H9 (cell line): ENCODE results near the gene POC1B. TPM values are rescaled to one million over a fixed set of nuclear protein-coding genes. Genes with fewer than 3 reads are reported as not detected.

Source experiments
- DNase-seq: peaks from one replicate; pipeline ENCODE4 v3.0.0-alpha.2; 2017
- H2AFZ ChIP-seq: one replicate; pipeline ENCODE4 v1.6.1; 2013; ENCODE audit warnings: mild to moderate bottlenecking, low read length, control low read depth, moderate library complexity
- H2AK5ac ChIP-seq: 2 replicates; pipeline ENCODE4 v1.6.1; 2013; ENCODE audit warnings: low read length, control low read depth, mixed read lengths; ENCODE audit not compliant: insufficient read length
- H2BK120ac ChIP-seq: one replicate; pipeline ENCODE4 v1.6.1; 2013; ENCODE audit warnings: low read depth, mild to moderate bottlenecking, low read length, control low read depth, inconsistent platforms; ENCODE audit not compliant: poor library complexity, severe bottlenecking
- H2BK12ac ChIP-seq: 2 replicates; pipeline ENCODE4 v1.6.1; 2013; ENCODE audit warnings: low read length, control low read depth, mixed read lengths, low read depth; ENCODE audit not compliant: insufficient read length
- H2BK15ac ChIP-seq: 2 replicates; pipeline ENCODE4 v1.6.1; 2013; ENCODE audit warnings: low read depth, low read length, control low read depth
- H2BK20ac ChIP-seq: one replicate; pipeline ENCODE4 v1.6.1; 2013; ENCODE audit warnings: low read depth, mild to moderate bottlenecking, low read length, control low read depth, inconsistent platforms; ENCODE audit not compliant: poor library complexity, severe bottlenecking
- H2BK5ac ChIP-seq: 2 replicates; pipeline ENCODE4 v1.6.1; 2013; ENCODE audit warnings: low read length, control low read depth, mixed read lengths; ENCODE audit not compliant: insufficient read length
- H3K14ac ChIP-seq: 2 replicates; pipeline ENCODE4 v1.6.1; 2013; ENCODE audit warnings: low read length, control low read depth; ENCODE audit not compliant: insufficient read depth
- H3K18ac ChIP-seq: 2 replicates; pipeline ENCODE4 v1.6.1; 2013; ENCODE audit warnings: low read depth, mild to moderate bottlenecking, mixed read lengths, low read length, control low read depth; ENCODE audit not compliant: insufficient read length
- H3K23ac ChIP-seq: 2 replicates; pipeline ENCODE4 v1.6.1; 2013; ENCODE audit warnings: low read length, control low read depth, mixed read lengths, low read depth; ENCODE audit not compliant: insufficient read length
- H3K23me2 ChIP-seq: 2 replicates; pipeline ENCODE4 v1.6.1; 2013; ENCODE audit warnings: low read depth, mild to moderate bottlenecking, mixed read lengths, low read length, control low read depth; ENCODE audit not compliant: insufficient read length, poor library complexity, severe bottlenecking
- H3K27ac ChIP-seq: 2 replicates; pipeline ENCODE4 v1.5.1; 2013; ENCODE audit warnings: low read length, control low read depth, mixed read lengths, low read depth; ENCODE audit not compliant: insufficient read length
- H3K27me3 ChIP-seq: 2 replicates; pipeline ENCODE4 v1.6.1; 2013; ENCODE audit warnings: low read length, control low read depth, inconsistent platforms; ENCODE audit not compliant: insufficient read depth
- H3K4ac ChIP-seq: 2 replicates; pipeline ENCODE4 v1.6.1; 2013; ENCODE audit warnings: low read depth, mild to moderate bottlenecking, control low read depth, inconsistent platforms, low read length, moderate library complexity
- H3K4me1 ChIP-seq: 2 replicates; pipeline ENCODE4 v1.6.1; 2013; ENCODE audit warnings: low read length, control low read depth, inconsistent platforms; ENCODE audit not compliant: insufficient read depth
- H3K4me2 ChIP-seq: 2 replicates; pipeline ENCODE4 v1.6.1; 2013; ENCODE audit warnings: low read length, control low read depth, mixed read lengths; ENCODE audit not compliant: insufficient read length, insufficient read depth
- H3K56ac ChIP-seq: 2 replicates; pipeline ENCODE4 v1.6.1; 2013; ENCODE audit warnings: low read depth, mild to moderate bottlenecking, mixed read lengths, low read length, control low read depth; ENCODE audit not compliant: insufficient read length
- H3K79me1 ChIP-seq: 2 replicates; pipeline ENCODE4 v1.6.1; 2013; ENCODE audit warnings: low read depth, mild to moderate bottlenecking, moderate library complexity, low read length, control low read depth, inconsistent platforms; ENCODE audit not compliant: insufficient read depth, poor library complexity, severe bottlenecking
- H3K79me2 ChIP-seq: 2 replicates; pipeline ENCODE4 v1.6.1; 2013; ENCODE audit warnings: low read length, control low read depth, inconsistent platforms; ENCODE audit not compliant: insufficient read depth
- H3K9ac ChIP-seq: 2 replicates; pipeline ENCODE4 v1.6.1; 2013; ENCODE audit warnings: low read length, control low read depth, mixed read lengths; ENCODE audit not compliant: insufficient read length; ENCODE audit errors: extremely low read depth
- H3K9me3 ChIP-seq: one replicate; pipeline ENCODE4 v1.6.1; 2013; ENCODE audit warnings: low read depth, low read length, inconsistent platforms; ENCODE audit not compliant: control insufficient read depth
- H3T11ph ChIP-seq: one replicate; pipeline ENCODE4 v1.6.1; 2013; ENCODE audit warnings: mild to moderate bottlenecking, low read length, control low read depth, inconsistent platforms
- H4K20me1 ChIP-seq: one replicate; pipeline ENCODE4 v1.6.1; 2013; ENCODE audit not compliant: control insufficient read depth, insufficient read length, insufficient read depth
- H4K5ac ChIP-seq: 2 replicates; pipeline ENCODE4 v1.6.1; 2013; ENCODE audit warnings: low read depth, mild to moderate bottlenecking, mixed read lengths, low read length, control low read depth; ENCODE audit not compliant: insufficient read length
- H4K8ac ChIP-seq: replicated peaks from 2 replicates; pipeline ENCODE4 v1.6.1; 2013; ENCODE audit warnings: low read length, control low read depth, mixed read lengths, low read depth; ENCODE audit not compliant: insufficient read length
- H4K91ac ChIP-seq: 2 replicates; pipeline ENCODE4 v1.6.1; 2013; ENCODE audit warnings: low read depth, mild to moderate bottlenecking, moderate library complexity, mixed read lengths, low read length, control low read depth; ENCODE audit not compliant: insufficient read length
- H3K27ac Mint-ChIP-seq, 3 experiments: 2 replicates in 2 of 3; 3 replicates in 1 of 3; pipeline ENCODE4 v1.8.0; 2020 to 2021; ENCODE audit warnings: mixed read lengths in 3 of 3, mild to moderate bottlenecking in 1 of 3, moderate library complexity in 1 of 3
- H3K27me3 Mint-ChIP-seq: 2 replicates; pipeline ENCODE4 v1.8.0; 2021; ENCODE audit warnings: low read depth, mild to moderate bottlenecking, moderate library complexity, mixed read lengths
- H3K36me3 Mint-ChIP-seq, 3 experiments: 2 replicates in 2 of 3; 3 replicates in 1 of 3; pipeline ENCODE4 v1.8.0; 2020 to 2021; ENCODE audit warnings: low read depth in 3 of 3, mixed read lengths in 3 of 3; ENCODE audit not compliant: insufficient read depth in 1 of 3
- H3K4me1 Mint-ChIP-seq, 2 experiments: 2 replicates each; pipeline ENCODE4 v1.8.0; 2020; ENCODE audit warnings: mixed read lengths in 2 of 2
- H3K4me3 Mint-ChIP-seq, 2 experiments: 2 replicates in 1 of 2; 3 replicates in 1 of 2; pipeline ENCODE4 v1.8.0; 2020 to 2021; ENCODE audit warnings: mild to moderate bottlenecking in 2 of 2, mixed read lengths in 2 of 2, moderate library complexity in 1 of 2
- H3K9me3 Mint-ChIP-seq, 2 experiments: 2 replicates in 1 of 2; 3 replicates in 1 of 2; pipeline ENCODE4 v1.8.0; 2020; ENCODE audit warnings: mild to moderate bottlenecking in 2 of 2, mixed read lengths in 2 of 2, moderate library complexity in 1 of 2
- WGBS: extraction: QIAGEN DNeasy Blood & Tissue Kit; methylation state at CpG from one replicate; pipeline ENCODE4 v1.1.7; 2013; ENCODE audit warnings: missing lambda C conversion rate, low lambda C conversion rate, mixed read lengths; ENCODE audit not compliant: insufficient read length; ENCODE audit errors: extremely low coverage; 5-methylcytosine and 5-hydroxymethylcytosine counted together
- total RNA-seq: library from RNA; stranded (reverse); gene quantifications from 2 replicates; pipeline ENCODE4 v1.2.1, GENCODE V29; 2021
- TF ChIP-seq, protein P1 (sequence below): fragments of 200-600 bp; sonication (generic); conservative IDR thresholded peaks from 3 replicates; pipeline ENCODE4 v1.8.0; 2021; ENCODE audit warnings: antibody characterized with exemption, mild to moderate bottlenecking

The POC1B gene
- total RNA-seq, 1 experiment from 2014 or later, result 12.5 TPM

DNA sequence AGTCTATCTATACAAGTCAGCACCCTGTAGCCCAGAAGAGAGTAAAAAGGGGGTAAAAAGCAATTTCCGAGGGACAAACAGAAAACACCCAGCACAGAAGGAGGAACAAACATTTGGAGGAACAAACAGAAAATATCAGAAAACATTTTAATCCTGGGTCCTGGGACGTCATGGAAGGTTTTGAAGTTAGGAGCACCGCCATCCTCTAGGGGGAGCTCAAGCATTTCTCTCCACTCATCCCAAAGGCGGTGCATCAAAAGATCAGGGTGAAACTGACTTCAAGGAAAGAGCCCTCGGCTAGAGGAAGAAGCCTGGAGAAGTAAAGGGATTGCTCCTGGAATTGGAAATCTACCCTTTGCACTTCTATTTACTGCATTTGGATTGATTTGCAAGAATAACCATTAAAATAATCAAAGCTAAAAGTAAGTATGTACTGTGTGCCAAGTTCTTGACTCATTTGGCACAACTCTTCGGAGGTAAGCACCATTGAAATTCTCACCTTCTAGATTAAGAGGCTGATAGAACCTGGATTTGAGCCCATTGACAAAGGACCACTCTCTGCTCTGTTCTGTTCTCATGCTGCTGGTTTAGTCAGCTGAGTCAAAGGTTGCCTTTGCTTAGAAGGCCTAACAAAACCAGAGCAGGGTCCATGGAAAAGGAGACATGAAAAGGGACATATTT is 17.2 kb upstream of the POC1B start:
- H4K20me1 ChIP-seq, result no peaks in the 10 kb centered on the region
- H3K27ac ChIP-seq, result no peak overlapping the region
- peak; percentile 80 for DNase-seq
- no peaks in the 10 kb centered on the region for H3K79me1 ChIP-seq
- TF ChIP-seq, protein P1, sequence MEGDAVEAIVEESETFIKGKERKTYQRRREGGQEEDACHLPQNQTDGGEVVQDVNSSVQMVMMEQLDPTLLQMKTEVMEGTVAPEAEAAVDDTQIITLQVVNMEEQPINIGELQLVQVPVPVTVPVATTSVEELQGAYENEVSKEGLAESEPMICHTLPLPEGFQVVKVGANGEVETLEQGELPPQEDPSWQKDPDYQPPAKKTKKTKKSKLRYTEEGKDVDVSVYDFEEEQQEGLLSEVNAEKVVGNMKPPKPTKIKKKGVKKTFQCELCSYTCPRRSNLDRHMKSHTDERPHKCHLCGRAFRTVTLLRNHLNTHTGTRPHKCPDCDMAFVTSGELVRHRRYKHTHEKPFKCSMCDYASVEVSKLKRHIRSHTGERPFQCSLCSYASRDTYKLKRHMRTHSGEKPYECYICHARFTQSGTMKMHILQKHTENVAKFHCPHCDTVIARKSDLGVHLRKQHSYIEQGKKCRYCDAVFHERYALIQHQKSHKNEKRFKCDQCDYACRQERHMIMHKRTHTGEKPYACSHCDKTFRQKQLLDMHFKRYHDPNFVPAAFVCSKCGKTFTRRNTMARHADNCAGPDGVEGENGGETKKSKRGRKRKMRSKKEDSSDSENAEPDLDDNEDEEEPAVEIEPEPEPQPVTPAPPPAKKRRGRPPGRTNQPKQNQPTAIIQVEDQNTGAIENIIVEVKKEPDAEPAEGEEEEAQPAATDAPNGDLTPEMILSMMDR, result peak; percentile 92
- no peaks in the 10 kb centered on the region for H3K79me2 ChIP-seq
- no peak overlapping the region for H4K91ac ChIP-seq
- no peak overlapping the region for H2BK12ac ChIP-seq
- H3K4me2 ChIP-seq, result no peak overlapping the region
- WGBS, result no CpG with 5 or more reads among the region's 6 CpGs
- no peak overlapping the region for H3K9ac ChIP-seq
- H3K14ac ChIP-seq, result no peak overlapping the region
- no peak overlapping the region for H3K56ac ChIP-seq
- H2BK5ac ChIP-seq, result no peak overlapping the region
- no peak overlapping the region for H4K5ac ChIP-seq
- no peak overlapping the region for H3T11ph ChIP-seq
- Mint-ChIP-seq H3K9me3 (no peaks in the 10 kb centered on the region), H3K27me3 (peaks cover 4% of the 10 kb centered on the region), H3K36me3 (no peaks in the 10 kb centered on the region), H3K27ac (no peak overlapping the region), H3K4me3 (no peak overlapping the region), H3K4me1 (peaks cover 17 to 19% of the 10 kb centered on the region in 2 experiments)
- no peak overlapping the region for H2BK15ac ChIP-seq
- H3K23ac ChIP-seq, result no peak overlapping the region
- no peak overlapping the region for H4K8ac ChIP-seq
- H3K27me3 ChIP-seq, result no peaks in the 10 kb centered on the region
- H3K4me1 ChIP-seq, result no peaks in the 10 kb centered on the region
- no peak overlapping the region for H2BK20ac ChIP-seq
- H2AFZ ChIP-seq, result no peak overlapping the region
- no peak overlapping the region for H3K4ac ChIP-seq
- H3K23me2 ChIP-seq, result no peaks in the 10 kb centered on the region
- H2AK5ac ChIP-seq, result no peak overlapping the region
- no peaks in the 10 kb centered on the region for H3K9me3 ChIP-seq
- no peak overlapping the region for H3K18ac ChIP-seq
- H2BK120ac ChIP-seq, result no peak overlapping the region
